ENCODE data around the gene EEIG2. TPM values are rescaled to one million over a fixed set of nuclear protein-coding genes. Genes with fewer than 3 reads are reported as not detected.
A peak's percentile ranks its signal among the peaks of the same experiment; 100 is the strongest.

Gene EEIG2
- polyA plus RNA-seq, 1 of the 3 experiments (the other 2 are of a cell fraction): 2.9 TPM

- TF ChIP-seq RXRA (IDR thresholded peaks at IDR 0.05; ENCODE audit: borderline replicate concordance, low read depth): no peak
- TF ChIP-seq POLR2AphosphoS5 (IDR thresholded peaks at IDR 0.05; ENCODE audit: low read depth, low read length): peak; percentile 53; the same call in 1 of the 2 replicates
- TF ChIP-seq SIN3A (IDR thresholded peaks at IDR 0.05; ENCODE audit: borderline replicate concordance, low read depth, low read length): peak; percentile 45; the same call in 1 of the 2 replicates
- peak; percentile 10 for TF ChIP-seq CHD2 (IDR thresholded peaks at IDR 0.05; ENCODE audit: low read length, partially characterized antibody)
- no peak for TF ChIP-seq FOSL2 (IDR thresholded peaks at IDR 0.05; ENCODE audit: borderline replicate concordance, low read depth)
- no peak for TF ChIP-seq EP300 (IDR thresholded peaks at IDR 0.05; ENCODE audit: borderline replicate concordance in 1 of 2, low read depth in 1 of 2, low read length in 1 of 2)
- no peak for TF ChIP-seq GABPA (IDR thresholded peaks at IDR 0.05; ENCODE audit: low read depth)
- no peak for TF ChIP-seq EZH2phosphoT487 (IDR thresholded peaks at IDR 0.05; ENCODE audit: borderline replicate concordance, low read depth)
- TF ChIP-seq FOXM1 (IDR thresholded peaks at IDR 0.05; ENCODE audit: low read depth): no peak
- TF ChIP-seq, protein P1, sequence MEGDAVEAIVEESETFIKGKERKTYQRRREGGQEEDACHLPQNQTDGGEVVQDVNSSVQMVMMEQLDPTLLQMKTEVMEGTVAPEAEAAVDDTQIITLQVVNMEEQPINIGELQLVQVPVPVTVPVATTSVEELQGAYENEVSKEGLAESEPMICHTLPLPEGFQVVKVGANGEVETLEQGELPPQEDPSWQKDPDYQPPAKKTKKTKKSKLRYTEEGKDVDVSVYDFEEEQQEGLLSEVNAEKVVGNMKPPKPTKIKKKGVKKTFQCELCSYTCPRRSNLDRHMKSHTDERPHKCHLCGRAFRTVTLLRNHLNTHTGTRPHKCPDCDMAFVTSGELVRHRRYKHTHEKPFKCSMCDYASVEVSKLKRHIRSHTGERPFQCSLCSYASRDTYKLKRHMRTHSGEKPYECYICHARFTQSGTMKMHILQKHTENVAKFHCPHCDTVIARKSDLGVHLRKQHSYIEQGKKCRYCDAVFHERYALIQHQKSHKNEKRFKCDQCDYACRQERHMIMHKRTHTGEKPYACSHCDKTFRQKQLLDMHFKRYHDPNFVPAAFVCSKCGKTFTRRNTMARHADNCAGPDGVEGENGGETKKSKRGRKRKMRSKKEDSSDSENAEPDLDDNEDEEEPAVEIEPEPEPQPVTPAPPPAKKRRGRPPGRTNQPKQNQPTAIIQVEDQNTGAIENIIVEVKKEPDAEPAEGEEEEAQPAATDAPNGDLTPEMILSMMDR (IDR thresholded peaks at IDR 0.05): peak; percentile 64
- TF ChIP-seq FOXJ3 (CRISPR knock-in tag; IDR thresholded peaks at IDR 0.05): no peak
- no peak for TF ChIP-seq GATA2 (CRISPR knock-in tag; IDR thresholded peaks at IDR 0.05)
Measured at GRCh38 chr1:108559215-108560186, at the start of gene EEIG2 (continued).

DNA sequence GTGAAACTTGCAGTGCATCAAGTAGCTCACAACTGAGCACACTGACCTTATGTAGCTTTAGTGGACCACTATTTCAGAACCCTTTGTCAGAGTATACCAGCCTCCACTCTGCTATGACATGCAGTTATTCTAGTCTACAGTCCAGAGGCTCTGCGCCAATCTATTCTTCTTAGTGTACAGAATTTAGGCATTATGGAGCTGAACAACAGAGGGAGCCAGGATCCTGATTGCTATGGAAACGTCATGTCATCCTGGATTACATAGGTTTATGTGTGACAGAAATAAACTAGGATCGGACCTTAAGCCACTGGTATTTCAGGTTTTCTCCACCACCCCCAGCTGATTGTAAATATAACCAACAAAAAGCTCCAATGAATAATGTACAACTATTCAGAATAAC is 48.1 kb upstream of the EEIG2 start:
- H3K4me1 ChIP-seq (ENCODE audit: control insufficient read depth in 1 of 2, insufficient read depth in 2 of 2, low read depth in 1 of 2, low read length in 1 of 2): no peaks in the 10 kb centered on the region; a peak in 1 of 4 replicates
- ChIA-PET POLR2A (interaction anchor here (0.9 kb wide), 1 partner anchor 181 kb away, joined by 3 read pairs; the partner anchor contains the start of gene PRPF38B), CTCF (interaction anchor here (1.3 to 3.4 kb wide), 19 partner anchors 10 to 601 kb away, joined by 3 to 80 read pairs (median 9); partner anchors contain the start of genes EEIG2 and PRPF38B)
- no peaks in the 10 kb centered on the region for H3F3A ChIP-seq (replicated peaks; ENCODE audit: insufficient read depth)
- WGBS (ENCODE audit: low lambda C conversion rate): 45% methylated on average over 3 of the region's 3 CpGs
- H3K9me3 ChIP-seq: no peaks in the 10 kb centered on the region
- DNase-seq: no peak
- no peaks in the 10 kb centered on the region for H3K9me2 ChIP-seq
- no peaks in the 10 kb centered on the region for H3K27me3 ChIP-seq (ENCODE audit: insufficient read depth)
- no peak overlapping the region for H3K9ac ChIP-seq
- no peak overlapping the region for H2AFZ ChIP-seq (ENCODE audit: low read depth)
- no peaks in the 10 kb centered on the region for H4K20me1 ChIP-seq (ENCODE audit: insufficient read depth)
- no peaks in the 10 kb centered on the region for H3K36me3 ChIP-seq (replicated peaks in 1 of 2; ENCODE audit: control insufficient read depth in 1 of 2, insufficient read depth in 2 of 2, low read length in 1 of 2)
- H3K4me3 ChIP-seq (ENCODE audit: low read depth in 2 of 2, low read length in 1 of 2): no peak overlapping the region
- TF ChIP-seq, protein P2, sequence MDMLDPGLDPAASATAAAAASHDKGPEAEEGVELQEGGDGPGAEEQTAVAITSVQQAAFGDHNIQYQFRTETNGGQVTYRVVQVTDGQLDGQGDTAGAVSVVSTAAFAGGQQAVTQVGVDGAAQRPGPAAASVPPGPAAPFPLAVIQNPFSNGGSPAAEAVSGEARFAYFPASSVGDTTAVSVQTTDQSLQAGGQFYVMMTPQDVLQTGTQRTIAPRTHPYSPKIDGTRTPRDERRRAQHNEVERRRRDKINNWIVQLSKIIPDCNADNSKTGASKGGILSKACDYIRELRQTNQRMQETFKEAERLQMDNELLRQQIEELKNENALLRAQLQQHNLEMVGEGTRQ (IDR thresholded peaks at IDR 0.05; ENCODE audit: borderline replicate concordance, low read depth, low read length): no peak
- TF ChIP-seq, protein P3, sequence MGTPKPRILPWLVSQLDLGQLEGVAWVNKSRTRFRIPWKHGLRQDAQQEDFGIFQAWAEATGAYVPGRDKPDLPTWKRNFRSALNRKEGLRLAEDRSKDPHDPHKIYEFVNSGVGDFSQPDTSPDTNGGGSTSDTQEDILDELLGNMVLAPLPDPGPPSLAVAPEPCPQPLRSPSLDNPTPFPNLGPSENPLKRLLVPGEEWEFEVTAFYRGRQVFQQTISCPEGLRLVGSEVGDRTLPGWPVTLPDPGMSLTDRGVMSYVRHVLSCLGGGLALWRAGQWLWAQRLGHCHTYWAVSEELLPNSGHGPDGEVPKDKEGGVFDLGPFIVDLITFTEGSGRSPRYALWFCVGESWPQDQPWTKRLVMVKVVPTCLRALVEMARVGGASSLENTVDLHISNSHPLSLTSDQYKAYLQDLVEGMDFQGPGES (IDR thresholded peaks at IDR 0.05; ENCODE audit: low read depth, low read length): no peak
- TF ChIP-seq RAD21 (IDR thresholded peaks at IDR 0.05; ENCODE audit: low read length) (no peak), POLR2AphosphoS5 (IDR thresholded peaks at IDR 0.05; ENCODE audit: low read depth, low read length) (no peak), EP300 (IDR thresholded peaks at IDR 0.05; ENCODE audit: borderline replicate concordance in 1 of 2, low read depth in 1 of 2, low read length in 1 of 2) (no peak), TEAD4 (IDR thresholded peaks at IDR 0.05; ENCODE audit: borderline replicate concordance, insufficient read depth) (no peak), TCF12 (IDR thresholded peaks at IDR 0.05) (no peak), RCOR1 (IDR thresholded peaks at IDR 0.05; ENCODE audit: low read length) (no peak), MXI1 (IDR thresholded peaks at IDR 0.05; ENCODE audit: low read depth, low read length) (no peak), JUND (IDR thresholded peaks at IDR 0.05) (no peak), YY1 (IDR thresholded peaks at IDR 0.05; ENCODE audit: low read depth) (no peak), RXRA (IDR thresholded peaks at IDR 0.05; ENCODE audit: borderline replicate concordance, low read depth) (no peak), GATA2 (CRISPR knock-in tag; IDR thresholded peaks at IDR 0.05) (no peak), FOSL2 (IDR thresholded peaks at IDR 0.05; ENCODE audit: borderline replicate concordance, low read depth) (no peak), MAX (IDR thresholded peaks at IDR 0.05; ENCODE audit: low read depth) (no peak), CHD2 (IDR thresholded peaks at IDR 0.05; ENCODE audit: low read length, partially characterized antibody) (no peak), GABPA (IDR thresholded peaks at IDR 0.05; ENCODE audit: low read depth) (no peak)
- TF ChIP-seq, protein P1 (IDR thresholded peaks at IDR 0.05): no peak
- no peaks in the 10 kb centered on the region for H3K79me2 ChIP-seq (ENCODE audit: insufficient read depth)
- H3K4me2 ChIP-seq: no peak overlapping the region
- H3K27ac ChIP-seq (ENCODE audit: low read depth in 2 of 2, low read length in 1 of 2): no peak overlapping the region

All from SK-N-SH (cell line).